Spinal cord (tissue), 10 donors: ENCODE results near the gene BPIFB6. TPM values are rescaled to one million over a fixed set of nuclear protein-coding genes. Genes with fewer than 3 reads are reported as not detected.
A peak's percentile ranks its signal among the peaks of the same experiment; 100 is the strongest.

Experiments
- DNase-seq, 6 donors: peaks; one replicate each; pipeline versions ENCODE4 v3.0.0 to v3.0.0-alpha.2; 2013 to 2015; ENCODE audit warnings: low spot score in 6 of 6, low read depth in 4 of 6
- H3K27ac ChIP-seq: one replicate; pipeline ENCODE4 v1.5.1; 2013; ENCODE audit warnings: low read depth, low read length, control low read depth
- H3K27me3 ChIP-seq: one replicate; pipeline ENCODE4 v1.6.1; 2013; ENCODE audit warnings: low read length; ENCODE audit not compliant: control insufficient read depth, insufficient read depth
- H3K36me3 ChIP-seq: one replicate; pipeline ENCODE4 v1.6.1; 2013; ENCODE audit warnings: low read length; ENCODE audit not compliant: control insufficient read depth, insufficient read depth
- H3K4me1 ChIP-seq: one replicate; pipeline ENCODE4 v1.6.1; 2013; ENCODE audit warnings: low read length; ENCODE audit not compliant: control insufficient read depth, insufficient read depth
- H3K4me3 ChIP-seq: one replicate; pipeline ENCODE4 v1.5.1; 2013; ENCODE audit warnings: low read depth, low read length, control low read depth
- H3K9me3 ChIP-seq: one replicate; pipeline ENCODE4 v1.6.1; 2013; ENCODE audit warnings: low read length; ENCODE audit not compliant: control insufficient read depth, insufficient read depth
- WGBS: methylation state at CpG from one replicate; pipeline ENCODE4 v1.1.5; 2013; ENCODE audit warnings: missing lambda C conversion rate; ENCODE audit not compliant: insufficient coverage; 5-methylcytosine and 5-hydroxymethylcytosine counted together
- polyA plus RNA-seq, 2 donors: library from polyadenylated mRNA; unstranded; fragments of 120-200 nt; gene quantifications; one replicate each; pipeline ENCODE4 v1.2.1, GENCODE V29; 2013; ENCODE audit not compliant: insufficient read length in 2 of 2
- total RNA-seq, 2 donors: library from RNA; depleted of rRNA in 1 of 2; stranded (reverse); fragments of 120-200 nt in 1 of 2; fragments of >200 nt in 1 of 2; gene quantifications; one replicate each; pipeline versions ENCODE4 v1.2.3 to v1.2.4, GENCODE V29; 2013 to 2014
- donor health status: healthy.

BPIFB6 gene
- total and polyA plus RNA-seq, 4 donors, result not detected

GRCh38 chr20:33061658-33062028 lies 30.2 kb downstream of the BPIFB6 start:
- H3K4me3 ChIP-seq, result no peak overlapping the region
- H3K27ac ChIP-seq, result no peak overlapping the region
- no peaks in the 10 kb centered on the region for H3K27me3 ChIP-seq
- H3K36me3 ChIP-seq, result no peaks in the 10 kb centered on the region
- peaks cover 20% of the 10 kb centered on the region for H3K4me1 ChIP-seq
- 88% methylated on average over 13 of the region's 14 CpGs for WGBS
- DNase-seq, result no peak
- no peaks in the 10 kb centered on the region for H3K9me3 ChIP-seq

DNA sequence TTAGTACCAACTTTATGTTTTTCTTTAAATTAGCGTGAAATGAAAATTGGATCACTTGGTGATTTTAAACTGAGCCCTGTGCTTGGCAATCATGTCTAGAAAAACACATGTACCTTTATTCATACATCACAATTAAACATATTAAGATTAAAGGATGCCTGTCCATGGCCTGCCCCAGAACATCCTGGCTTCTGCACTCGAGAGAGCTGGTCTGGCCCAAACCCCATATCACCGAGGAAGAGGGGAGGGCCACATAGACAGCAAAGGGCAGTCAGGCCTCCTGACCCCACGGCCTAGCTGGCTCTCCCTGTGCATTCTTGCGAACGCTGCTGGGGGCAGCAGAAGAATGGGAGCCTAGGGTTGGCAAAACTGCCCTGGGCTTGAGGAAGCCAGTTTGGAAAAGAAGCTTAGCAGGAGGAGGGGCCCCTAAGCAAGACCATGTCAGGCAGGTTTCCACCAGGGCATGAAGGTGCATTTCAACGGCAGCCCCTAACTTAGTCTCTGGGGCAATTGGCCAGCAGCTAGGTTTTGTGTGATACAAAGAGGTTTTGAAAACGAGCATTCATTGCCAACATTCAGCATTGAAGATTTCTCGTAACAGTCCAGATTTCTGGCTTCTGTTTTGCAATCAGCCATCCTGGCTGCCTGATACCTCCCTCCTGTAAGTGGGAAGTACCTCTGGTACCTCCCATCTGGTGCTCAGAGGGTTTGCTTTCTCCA lies 30.8 kb downstream of the BPIFB6 start:
- DNase-seq, result peak in 1 of 6 donors; percentile 18
- H3K27me3 ChIP-seq, result no peaks in the 10 kb centered on the region
- peaks cover 20% of the 10 kb centered on the region for H3K4me1 ChIP-seq
- 34% methylated on average over 8 of the region's 9 CpGs for WGBS
- no peak overlapping the region for H3K27ac ChIP-seq
- no peak overlapping the region for H3K4me3 ChIP-seq
- H3K9me3 ChIP-seq, result no peaks in the 10 kb centered on the region
- no peaks in the 10 kb centered on the region for H3K36me3 ChIP-seq

DNA sequence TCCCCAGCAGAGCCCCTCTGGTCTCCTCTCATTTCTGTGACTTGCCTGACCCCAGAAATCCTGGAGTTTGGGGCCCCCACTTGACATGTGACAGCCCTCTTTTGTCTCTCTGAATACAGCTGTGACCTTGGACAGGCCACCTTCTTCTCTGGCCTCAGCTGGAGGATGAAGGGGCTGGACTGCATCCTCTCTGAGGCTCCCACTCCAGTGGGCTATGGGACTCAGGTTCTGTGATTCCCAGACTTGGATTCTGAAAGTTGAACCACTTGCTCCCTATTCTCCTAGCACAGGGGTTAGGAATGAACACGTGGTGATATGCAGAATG lies 31.3 kb downstream of the BPIFB6 start:
- no peaks in the 10 kb centered on the region for H3K27me3 ChIP-seq
- H3K36me3 ChIP-seq, result no peaks in the 10 kb centered on the region
- no peak overlapping the region for H3K27ac ChIP-seq
- no peaks in the 10 kb centered on the region for H3K9me3 ChIP-seq
- DNase-seq, result no peak
- peaks cover 20% of the 10 kb centered on the region for H3K4me1 ChIP-seq
- no peak overlapping the region for H3K4me3 ChIP-seq
- 75% methylated on average over 1 of the region's 1 CpG for WGBS

GRCh38 chr20:33063271-33063670 lies 31.8 kb downstream of the BPIFB6 start:
- no peaks in the 10 kb centered on the region for H3K9me3 ChIP-seq
- no peak overlapping the region for H3K4me3 ChIP-seq
- DNase-seq, result no peak
- H3K27ac ChIP-seq, result no peak overlapping the region
- 95% methylated on average over 6 of the region's 6 CpGs for WGBS
- no peaks in the 10 kb centered on the region for H3K27me3 ChIP-seq
- no peaks in the 10 kb centered on the region for H3K36me3 ChIP-seq
- H3K4me1 ChIP-seq, result peaks cover 20% of the 10 kb centered on the region

DNA sequence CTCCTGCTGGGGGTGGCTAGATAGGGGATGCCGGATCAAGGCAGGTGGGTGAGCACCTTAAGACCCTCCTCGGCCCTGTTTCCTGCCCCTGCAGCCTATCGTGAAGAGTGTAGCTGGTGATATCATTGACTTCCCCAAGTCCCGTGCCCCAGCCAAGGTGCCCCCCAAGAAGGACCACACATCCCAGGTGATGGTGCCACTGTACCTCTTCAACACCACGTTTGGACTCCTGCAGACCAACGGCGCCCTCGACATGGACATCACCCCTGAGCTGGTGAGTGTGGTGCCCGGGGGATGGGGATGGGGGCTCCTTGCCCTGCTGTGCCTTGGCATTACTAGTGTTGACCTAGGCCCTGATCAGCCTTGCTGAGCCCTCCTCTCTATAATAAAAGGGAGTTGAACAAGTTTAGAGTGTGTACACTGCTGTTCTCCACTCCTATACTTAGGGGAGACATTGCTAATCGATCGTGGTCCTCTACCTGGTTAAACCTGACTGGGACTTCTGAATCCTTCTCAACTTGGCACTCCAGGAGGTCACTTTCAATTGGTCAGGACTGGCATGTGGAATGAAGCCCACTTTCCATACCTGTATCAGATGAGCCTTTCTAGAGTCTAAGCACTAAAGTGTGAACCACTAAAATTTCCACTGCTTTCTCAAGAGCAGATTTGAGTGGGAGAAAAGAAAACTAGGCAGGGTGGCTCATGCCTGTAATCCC lies 33.3 kb downstream of the BPIFB6 start:
- no peak overlapping the region for H3K27ac ChIP-seq
- no peaks in the 10 kb centered on the region for H3K27me3 ChIP-seq
- WGBS, result 92% methylated on average over 10 of the region's 11 CpGs
- H3K4me1 ChIP-seq, result peaks cover 20% of the 10 kb centered on the region
- no peaks in the 10 kb centered on the region for H3K36me3 ChIP-seq
- H3K9me3 ChIP-seq, result no peaks in the 10 kb centered on the region
- H3K4me3 ChIP-seq, result no peak overlapping the region
- DNase-seq, result no peak

GRCh38 chr20:33065785-33066184 lies 34.3 kb downstream of the BPIFB6 start:
- Histone ChIP-seq H3K4me3 (no peak overlapping the region), H3K27ac (no peak overlapping the region), H3K4me1 (peaks cover 20% of the 10 kb centered on the region), H3K9me3 (no peaks in the 10 kb centered on the region), H3K27me3 (no peaks in the 10 kb centered on the region), H3K36me3 (no peaks in the 10 kb centered on the region)
- WGBS, result 82% methylated on average over 8 of the region's 9 CpGs
- DNase-seq, result no peak

DNA sequence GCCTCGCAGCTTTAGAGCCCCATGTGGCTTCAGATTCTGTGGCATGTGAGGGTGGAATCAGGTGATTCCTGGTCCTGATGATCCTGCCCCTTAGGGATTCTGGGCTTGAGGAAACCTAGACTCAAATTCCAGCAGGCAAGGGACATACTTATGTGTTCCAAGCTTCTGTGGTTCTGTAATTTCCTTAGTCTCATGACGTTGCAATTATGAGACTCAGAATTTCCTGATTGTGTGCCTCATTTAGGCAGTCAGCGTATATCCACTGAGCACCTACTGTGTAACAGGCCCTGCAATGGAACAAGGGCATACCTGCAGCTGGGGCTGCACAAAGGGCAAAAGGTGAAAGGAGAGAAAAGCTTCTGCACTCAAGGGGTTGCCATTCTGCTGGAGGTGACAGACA lies 36.4 kb downstream of the BPIFB6 start:
- no peak for DNase-seq
- Histone ChIP-seq H3K27ac (no peak overlapping the region), H3K4me3 (no peak overlapping the region), H3K4me1 (peaks cover 5% of the 10 kb centered on the region), H3K27me3 (no peaks in the 10 kb centered on the region), H3K36me3 (no peaks in the 10 kb centered on the region), H3K9me3 (peaks cover 1% of the 10 kb centered on the region)
- 87% methylated on average over 3 of the region's 3 CpGs for WGBS

DNA sequence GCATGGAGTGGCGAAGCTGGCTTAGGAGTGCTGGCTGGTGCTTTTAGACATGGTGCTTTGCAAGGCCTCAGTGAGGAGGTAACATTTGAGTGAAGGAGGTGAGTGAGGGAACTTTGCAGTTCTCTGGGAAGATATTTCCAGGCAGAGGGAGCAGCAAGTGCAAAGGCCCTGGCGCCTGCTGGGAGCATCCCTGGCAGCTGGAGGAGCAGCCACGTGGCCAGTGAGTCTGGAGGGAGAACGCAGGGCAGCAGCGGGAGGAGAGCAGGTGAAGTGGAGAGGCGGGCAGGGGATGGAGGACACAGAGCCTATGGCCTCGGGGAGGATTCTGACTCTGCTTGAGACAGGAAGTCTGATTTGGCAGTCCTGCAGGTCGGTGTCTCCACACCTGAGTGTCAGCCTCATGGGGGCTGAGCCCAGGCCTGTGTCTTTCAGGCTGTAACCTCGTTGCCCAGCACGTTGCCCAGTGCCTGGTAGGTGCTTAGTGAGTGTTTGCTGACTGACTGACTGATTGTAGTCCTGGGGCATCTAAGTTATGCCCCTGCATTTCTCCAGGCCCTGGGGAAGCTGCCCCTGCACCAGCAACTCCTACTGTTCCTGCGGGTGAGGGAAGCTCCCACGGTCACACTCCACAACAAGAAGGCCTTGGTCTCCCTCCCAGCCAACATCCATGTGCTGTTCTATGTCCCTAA lies 36.9 kb downstream of the BPIFB6 start:
- Histone ChIP-seq H3K4me1 (no peaks in the 10 kb centered on the region), H3K27ac (no peak overlapping the region), H3K36me3 (no peaks in the 10 kb centered on the region), H3K27me3 (no peaks in the 10 kb centered on the region), H3K9me3 (peaks cover 1% of the 10 kb centered on the region), H3K4me3 (no peak overlapping the region)
- 81% methylated on average over 12 of the region's 12 CpGs for WGBS
- DNase-seq, result no peak

DNA sequence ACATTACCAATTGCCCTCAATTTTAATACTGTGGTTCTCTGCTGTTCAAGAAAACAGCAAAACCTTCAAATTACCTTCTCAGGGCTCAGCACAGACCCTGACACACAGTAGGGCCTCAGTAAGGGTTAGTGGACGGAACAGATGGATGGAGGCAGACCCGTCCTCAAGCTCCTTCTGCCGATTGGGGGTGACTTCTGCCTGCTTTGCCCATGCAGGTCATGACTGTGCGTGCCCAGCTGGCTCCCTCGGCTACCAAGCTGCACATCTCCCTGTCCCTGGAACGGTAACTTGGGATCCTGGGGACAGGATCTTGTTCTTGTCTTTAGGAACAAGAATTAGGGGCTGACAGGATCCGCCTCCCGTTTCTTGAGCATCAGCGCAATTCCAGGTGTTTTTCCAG lies 38.2 kb downstream of the BPIFB6 start:
- Histone ChIP-seq H3K9me3 (peaks cover 1% of the 10 kb centered on the region), H3K36me3 (no peaks in the 10 kb centered on the region), H3K27ac (no peak overlapping the region), H3K4me1 (no peaks in the 10 kb centered on the region), H3K27me3 (no peaks in the 10 kb centered on the region), H3K4me3 (no peak overlapping the region)
- DNase-seq, result no peak
- WGBS, result 90% methylated on average over 9 of the region's 9 CpGs
